ENCODE measurements around the gene CEP57L1. TPM values are rescaled to one million over a fixed set of nuclear protein-coding genes. Genes with fewer than 3 reads are reported as not detected.

Gene CEP57L1
- total and polyA plus RNA-seq, 9 of the 15 experiments (the other 6 are each of a cell fraction or from before 2014, with no cell fraction given), result 39.4 to 88.6 (median 61.8) TPM

- TF ChIP-seq MGA (IDR thresholded peaks at IDR 0.05), result no peak; the same call in 1 of the 2 replicates
- no peak for TF ChIP-seq E2F3 (CRISPR knock-in tag; IDR thresholded peaks at IDR 0.05)
- no peak for TF ChIP-seq ZNF512 (tag; IDR thresholded peaks at IDR 0.05)
- TF ChIP-seq COPS2 (conservative IDR thresholded peaks at IDR 0.05), result no peak
- no peak for TF ChIP-seq PRMT5 (CRISPR knock-in tag; IDR thresholded peaks at IDR 0.05)
- TF ChIP-seq THRAP3 (IDR thresholded peaks at IDR 0.05; ENCODE audit: borderline replicate concordance), result no peak
- no peak for TF ChIP-seq ZKSCAN8 (CRISPR knock-in tag; IDR thresholded peaks at IDR 0.05)
- TF ChIP-seq FOSL1 (tag; conservative IDR thresholded peaks at IDR 0.05), result no peak
- TF ChIP-seq NFIC (IDR thresholded peaks at IDR 0.05), result peak; percentile 73
- TF ChIP-seq CHD1 (IDR thresholded peaks at IDR 0.05; ENCODE audit: low read length), result peak; percentile 23
- no peak for TF ChIP-seq MCM3 (IDR thresholded peaks at IDR 0.05)
- TF ChIP-seq FOXA3 (CRISPR knock-in tag; conservative IDR thresholded peaks at IDR 0.05 in 1 of 2, IDR thresholded peaks at IDR 0.05 in 1 of 2), result 0 out of 4 replicates have a peak, but pooled peaks of 1 of the 2 experiments have one; percentile 26
- no peak for TF ChIP-seq CBX8 (IDR thresholded peaks at IDR 0.05; ENCODE audit: borderline replicate concordance, extremely low read depth, low read depth, low read length, poor library complexity, severe bottlenecking)
Measured at GRCh38 chr6:109095036-109095834, at the start of gene CEP57L1 (continued).
